ENCODE data around the gene UNC119.

DNA sequence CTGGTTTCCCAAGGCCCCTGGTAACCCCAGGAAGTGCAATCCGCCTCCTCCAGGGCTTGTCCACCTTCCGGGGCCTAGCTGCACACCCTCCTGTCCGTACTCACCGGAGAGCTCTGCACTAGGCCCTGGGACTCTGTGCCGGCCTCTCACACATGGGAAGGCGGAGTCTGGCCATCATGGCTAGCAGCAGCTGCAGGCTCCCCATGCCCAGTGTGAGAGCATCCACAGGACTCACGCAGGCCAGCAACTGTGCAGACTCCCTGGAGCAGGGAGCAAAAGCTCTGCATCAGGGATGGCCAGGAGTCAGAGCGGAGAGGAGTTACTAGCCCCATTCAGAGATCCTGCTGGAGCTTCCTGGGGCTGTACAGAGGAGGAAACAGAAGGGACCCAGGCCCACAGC lies 26.0 kb downstream of the UNC119 start:
- TF ChIP-seq CTCF (IDR thresholded peaks at IDR 0.05; ENCODE audit: low read depth, low read length) (no peak), EZH2phosphoT487 (IDR thresholded peaks at IDR 0.05; ENCODE audit: low read depth) (no peak)

Measured in OCI-LY3 (cell line).